SIG-M5 treated with dmso at 0.1 percent for 504 hours (cell line): ENCODE results near the gene SLC19A1.

ENCODE experiments used
- DNase-seq: peaks from one replicate; lab custom pipeline; 2025; ENCODE audit not compliant: unreplicated experiment; lab: John Stamatoyannopoulos, UW

Gene SLC19A1

GRCh38 chr21:45480701-45481500, 61.3 kb downstream of the SLC19A1 start:
- no peak for DNase-seq

- no peak for DNase-seq
Observed at GRCh38 chr21:45479691-45480675, 62.3 kb downstream of the SLC19A1 start.

GRCh38 chr21:45478816-45479669, 63.2 kb downstream of the SLC19A1 start:
- DNase-seq: no peak

GRCh38 chr21:45478115-45478801, 64.0 kb downstream of the SLC19A1 start:
- DNase-seq: peak; percentile 91

GRCh38 chr21:45477176-45478114, 64.8 kb downstream of the SLC19A1 start:
- no peak for DNase-seq

- DNase-seq: no peak
Observed at GRCh38 chr21:45476582-45476981, 65.7 kb downstream of the SLC19A1 start.

- no peak for DNase-seq
Observed at GRCh38 chr21:45475797-45476570, 66.3 kb downstream of the SLC19A1 start.

- no peak for DNase-seq
Observed at GRCh38 chr21:45475004-45475685, 67.1 kb downstream of the SLC19A1 start.

- DNase-seq: no peak
Observed at GRCh38 chr21:45474323-45474950, 67.8 kb downstream of the SLC19A1 start.

GRCh38 chr21:45473496-45474322, 68.5 kb downstream of the SLC19A1 start:
- no peak for DNase-seq

GRCh38 chr21:45472445-45473365, 69.5 kb downstream of the SLC19A1 start:
- DNase-seq: no peak

GRCh38 chr21:45471525-45472221, 70.6 kb downstream of the SLC19A1 start:
- DNase-seq: no peak

- peak; percentile 51 for DNase-seq
Observed at GRCh38 chr21:45470773-45471524, 71.3 kb downstream of the SLC19A1 start.

- no peak for DNase-seq
Observed at GRCh38 chr21:45470087-45470515, 72.1 kb downstream of the SLC19A1 start.
